H1 (cell line): Measurements from ENCODE around the gene LYZ. TPM values are rescaled to one million over a fixed set of nuclear protein-coding genes. Genes with fewer than 3 reads are reported as not detected.

Source experiments
- EP300 ChIP-seq, 2 experiments: IDR thresholded peaks; 1 replicate in 1 of 2; 2 replicates in 1 of 2; pipeline ENCODE4 v1.6.1; 2011 to 2012; ENCODE audit warnings: low read depth in 2 of 2, low read length in 2 of 2, mild to moderate bottlenecking in 2 of 2, borderline replicate concordance in 1 of 2, inconsistent platforms in 1 of 2, moderate library complexity in 1 of 2
- POLR2AphosphoS5 ChIP-seq: IDR thresholded peaks from 2 replicates; pipeline ENCODE4 v1.6.1; 2011; ENCODE audit warnings: low read depth, low read length
- POU5F1 ChIP-seq: IDR thresholded peaks from 2 replicates; pipeline ENCODE4 v1.6.1; 2011; ENCODE audit warnings: low read depth, mild to moderate bottlenecking, low read length, moderate library complexity
- SIN3A ChIP-seq, 2 experiments: IDR thresholded peaks in 1 of 2; conservative IDR thresholded peaks in 1 of 2; 2 replicates each; pipeline ENCODE4 v1.6.1; 2011 to 2012; ENCODE audit warnings: low read length in 2 of 2, improper control_type of control experiment in 1 of 2, low read depth in 1 of 2, mild to moderate bottlenecking in 1 of 2
- YY1 ChIP-seq: IDR thresholded peaks from 2 replicates; pipeline ENCODE4 v1.6.1; 2011; ENCODE audit warnings: low read depth, mild to moderate bottlenecking, low read length
- polyA plus RNA-seq, 7 experiments: library from polyadenylated mRNA; depleted of rRNA in 3 of 7; stranded (reverse) in 5 of 7; unstranded in 2 of 7; fragments of >200 nt in 5 of 7; fragments of 200-250 nt in 2 of 7; gene quantifications; 1 replicate in 5 of 7; 2 replicates in 1 of 7; 4 replicates in 1 of 7; pipeline versions ENCODE4 v1.2.1 to v1.2.3, GENCODE V29; 2011 to 2013; ENCODE audit warnings: missing spikeins in 2 of 7, mixed read lengths in 2 of 7
- total RNA-seq: library from RNA; stranded (reverse); fragmentation: NEBNext Ultra II Directional; extraction: Animal tissue kit (Norgen Biotek cat#: 25700); gene quantifications from 2 replicates; pipeline ENCODE4 v1.2.1, GENCODE V29; 2021
- TF ChIP-seq, protein P1 (sequence below): IDR thresholded peaks from 2 replicates; pipeline ENCODE4 v1.6.1; 2012; ENCODE audit warnings: low read length, inconsistent platforms

The LYZ gene
- total and polyA plus RNA-seq, 2 of the 8 experiments (the other 6 are each of a cell fraction or from before 2014, with no cell fraction given): not detected

- TF ChIP-seq, protein P1, sequence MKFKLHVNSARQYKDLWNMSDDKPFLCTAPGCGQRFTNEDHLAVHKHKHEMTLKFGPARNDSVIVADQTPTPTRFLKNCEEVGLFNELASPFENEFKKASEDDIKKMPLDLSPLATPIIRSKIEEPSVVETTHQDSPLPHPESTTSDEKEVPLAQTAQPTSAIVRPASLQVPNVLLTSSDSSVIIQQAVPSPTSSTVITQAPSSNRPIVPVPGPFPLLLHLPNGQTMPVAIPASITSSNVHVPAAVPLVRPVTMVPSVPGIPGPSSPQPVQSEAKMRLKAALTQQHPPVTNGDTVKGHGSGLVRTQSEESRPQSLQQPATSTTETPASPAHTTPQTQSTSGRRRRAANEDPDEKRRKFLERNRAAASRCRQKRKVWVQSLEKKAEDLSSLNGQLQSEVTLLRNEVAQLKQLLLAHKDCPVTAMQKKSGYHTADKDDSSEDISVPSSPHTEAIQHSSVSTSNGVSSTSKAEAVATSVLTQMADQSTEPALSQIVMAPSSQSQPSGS: no peak
- no peak for TF ChIP-seq EP300 (IDR thresholded peaks at IDR 0.05; ENCODE audit: borderline replicate concordance in 1 of 2, low read depth in 2 of 2, low read length in 2 of 2)
- TF ChIP-seq POLR2AphosphoS5: no peak
- no peak for TF ChIP-seq POU5F1
- no peak for TF ChIP-seq YY1
- no peak for TF ChIP-seq SIN3A (conservative IDR thresholded peaks at IDR 0.05 in 1 of 2, IDR thresholded peaks at IDR 0.05 in 1 of 2; ENCODE audit: low read depth in 1 of 2, low read length in 2 of 2)
Measured at GRCh38 chr12:69368171-69368570, 20.0 kb downstream of the LYZ start (continued).
